Activated naive CD4-positive, alpha-beta T cell treated with anti-CD3 and anti-CD28 coated beads, Interleukin-2, amount 10 ng/mL, durations not matched to agents 7 days and 5 days (primary cell): Measurements from ENCODE around the gene U2AF2.

Source experiments
- CTCF ChIA-PET: fragments of 350-600 bp; sonication (Branson Sonifier 250); formaldehyde crosslinking; loops from one replicate; lab custom pipeline; 2021; ENCODE audit warnings: antibody characterized with exemption; lab: Charles Lee
- DNase-seq: peaks from one replicate; pipeline ENCODE4 v3.0.0-alpha.2; 2020
- H3K27ac Mint-ChIP-seq: one replicate; pipeline ENCODE4 v1.8.0; 2021; ENCODE audit warnings: mild to moderate bottlenecking, moderate library complexity, mixed read lengths
- H3K27me3 Mint-ChIP-seq: one replicate; pipeline ENCODE4 v1.8.0; 2021; ENCODE audit warnings: mild to moderate bottlenecking, mixed read lengths
- H3K36me3 Mint-ChIP-seq: one replicate; pipeline ENCODE4 v1.8.0; 2021; ENCODE audit warnings: mixed read lengths
- H3K4me1 Mint-ChIP-seq: one replicate; pipeline ENCODE4 v1.8.0; 2021; ENCODE audit warnings: mixed read lengths
- H3K4me3 Mint-ChIP-seq: one replicate; pipeline ENCODE4 v1.8.0; 2021; ENCODE audit warnings: mild to moderate bottlenecking, moderate library complexity, mixed read lengths
- H3K9me3 Mint-ChIP-seq: one replicate; pipeline ENCODE4 v1.8.0; 2021; ENCODE audit warnings: mixed read lengths

The U2AF2 gene

GRCh38 chr19:55650126-55650557, 4.7 kb upstream of the U2AF2 start:
- Mint-ChIP-seq H3K9me3 (no peaks in the 10 kb centered on the region), H3K27ac (no peak overlapping the region), H3K4me1 (peaks cover 42% of the 10 kb centered on the region), H3K27me3 (peaks cover 4% of the 10 kb centered on the region), H3K36me3 (peaks cover 8% of the 10 kb centered on the region), H3K4me3 (peak overlapping the region; percentile 43)
- CTCF ChIA-PET = interaction anchor here (1.0 to 1.1 kb wide), 2 partner anchors 12 to 18 kb away, joined by 3 to 4 read pairs; no protein-coding TSS in a partner anchor
- DNase-seq = no peak

GRCh38 chr19:55650602-55651230, 4.1 kb upstream of the U2AF2 start:
- no peaks in the 10 kb centered on the region for H3K9me3 Mint-ChIP-seq
- peak overlapping the region; percentile 44 for H3K4me3 Mint-ChIP-seq
- H3K27me3 Mint-ChIP-seq = peaks cover 4% of the 10 kb centered on the region
- peaks cover 11% of the 10 kb centered on the region for H3K36me3 Mint-ChIP-seq
- H3K4me1 Mint-ChIP-seq = peaks cover 38% of the 10 kb centered on the region
- CTCF ChIA-PET = no interaction called here
- peak overlapping the region; percentile 64 for H3K27ac Mint-ChIP-seq
- no peak for DNase-seq

GRCh38 chr19:55651236-55651635, 3.6 kb upstream of the U2AF2 start:
- Mint-ChIP-seq H3K9me3 (no peaks in the 10 kb centered on the region), H3K27me3 (peaks cover 4% of the 10 kb centered on the region)

GRCh38 chr19:55652311-55653128, 2.3 kb upstream of the U2AF2 start:
- CTCF ChIA-PET = interaction anchor here (0.7 to 1.6 kb wide), 5 partner anchors 9 to 640 kb away, joined by 3 to 23 read pairs (median 4); partner anchors contain the start of gene ZNF581
- Mint-ChIP-seq H3K27ac (peak overlapping the region; percentile 26), H3K4me1 (peaks cover 46% of the 10 kb centered on the region), H3K4me3 (peak overlapping the region; percentile 43), H3K36me3 (peaks cover 19% of the 10 kb centered on the region), H3K27me3 (peaks cover 4% of the 10 kb centered on the region), H3K9me3 (no peaks in the 10 kb centered on the region)
- DNase-seq = no peak

More at GRCh38 chr19:55651236-55651635, 3.6 kb upstream of the U2AF2 start:
- no peak for DNase-seq
- H3K36me3 Mint-ChIP-seq = peaks cover 15% of the 10 kb centered on the region
- CTCF ChIA-PET = no interaction called here
- H3K4me1 Mint-ChIP-seq = peaks cover 40% of the 10 kb centered on the region
- H3K4me3 Mint-ChIP-seq = peak overlapping the region; percentile 44
- no peak overlapping the region for H3K27ac Mint-ChIP-seq

GRCh38 chr19:55653651-55654322, 1.0 kb upstream of the U2AF2 start:
- H3K27me3 Mint-ChIP-seq = peaks cover 4% of the 10 kb centered on the region
- H3K27ac Mint-ChIP-seq = peak overlapping the region; percentile 92
- H3K36me3 Mint-ChIP-seq = peaks cover 19% of the 10 kb centered on the region
- H3K4me1 Mint-ChIP-seq = peaks cover 49% of the 10 kb centered on the region
- CTCF ChIA-PET = interaction anchor here (0.6 to 1.6 kb wide), 14 partner anchors 8 to 680 kb away, joined by 3 to 23 read pairs (median 4); partner anchors contain the start of gene ZNF581
- peak overlapping the region; percentile 78 for H3K4me3 Mint-ChIP-seq
- H3K9me3 Mint-ChIP-seq = no peaks in the 10 kb centered on the region
- peak; percentile 98 for DNase-seq

- CTCF ChIA-PET = interaction anchor here (0.6 to 1.2 kb wide), 9 partner anchors 9 to 679 kb away, joined by 3 to 7 read pairs (median 3); no protein-coding TSS in a partner anchor
- DNase-seq = peak; percentile 100
- Mint-ChIP-seq H3K4me3 (peak overlapping the region; percentile 78), H3K36me3 (peaks cover 20% of the 10 kb centered on the region), H3K27me3 (peaks cover 4% of the 10 kb centered on the region), H3K4me1 (peaks cover 48% of the 10 kb centered on the region), H3K27ac (peak overlapping the region; percentile 92), H3K9me3 (no peaks in the 10 kb centered on the region)
These were observed 440 bp upstream of the U2AF2 start for GRCh38 chr19:55654323-55654867.

- DNase-seq = no peak
- Mint-ChIP-seq H3K27me3 (peaks cover 4% of the 10 kb centered on the region), H3K9me3 (no peaks in the 10 kb centered on the region), H3K27ac (peak overlapping the region; percentile 92), H3K4me3 (peak overlapping the region; percentile 78), H3K36me3 (peaks cover 21% of the 10 kb centered on the region), H3K4me1 (peaks cover 46% of the 10 kb centered on the region)
- CTCF ChIA-PET = no interaction called here
These were observed 809 bp downstream of the U2AF2 start for GRCh38 chr19:55655648-55656040.

- peak overlapping the region; percentile 92 for H3K27ac Mint-ChIP-seq
- H3K27me3 Mint-ChIP-seq = peaks cover 4% of the 10 kb centered on the region
- H3K4me3 Mint-ChIP-seq = peak overlapping the region; percentile 78
- peaks cover 44% of the 10 kb centered on the region for H3K4me1 Mint-ChIP-seq
- no peaks in the 10 kb centered on the region for H3K9me3 Mint-ChIP-seq
- peaks cover 27% of the 10 kb centered on the region for H3K36me3 Mint-ChIP-seq
- CTCF ChIA-PET = interaction anchor here (0.8 to 1.6 kb wide), 3 partner anchors 15 to 153 kb away, joined by 3 to 7 read pairs (median 3); no protein-coding TSS in a partner anchor
- DNase-seq = no peak
These were observed 1.7 kb downstream of the U2AF2 start for GRCh38 chr19:55656552-55656951.

- DNase-seq = no peak
- H3K9me3 Mint-ChIP-seq = no peaks in the 10 kb centered on the region
- peaks cover 4% of the 10 kb centered on the region for H3K27me3 Mint-ChIP-seq
- peaks cover 33% of the 10 kb centered on the region for H3K36me3 Mint-ChIP-seq
- no peak overlapping the region for H3K27ac Mint-ChIP-seq
- peak overlapping the region; percentile 78 for H3K4me3 Mint-ChIP-seq
- CTCF ChIA-PET = interaction anchor here (0.8 to 1.6 kb wide), 3 partner anchors 14 to 152 kb away, joined by 3 to 7 read pairs (median 3); no protein-coding TSS in a partner anchor
- peaks cover 44% of the 10 kb centered on the region for H3K4me1 Mint-ChIP-seq
These were observed 2.3 kb downstream of the U2AF2 start for GRCh38 chr19:55656988-55657747.

GRCh38 chr19:55658846-55659459, 4.1 kb downstream of the U2AF2 start:
- Mint-ChIP-seq H3K9me3 (no peaks in the 10 kb centered on the region), H3K36me3 (peaks cover 49% of the 10 kb centered on the region), H3K4me3 (no peak overlapping the region), H3K27me3 (no peaks in the 10 kb centered on the region), H3K27ac (no peak overlapping the region), H3K4me1 (peaks cover 42% of the 10 kb centered on the region)
- no peak for DNase-seq
- CTCF ChIA-PET = interaction anchor here (1.0 kb wide), 1 partner anchor 13 kb away, joined by 3 read pairs; no protein-coding TSS in a partner anchor

- H3K27me3 Mint-ChIP-seq = no peaks in the 10 kb centered on the region
- no peaks in the 10 kb centered on the region for H3K9me3 Mint-ChIP-seq
- DNase-seq = no peak
- H3K4me1 Mint-ChIP-seq = peaks cover 42% of the 10 kb centered on the region
- H3K36me3 Mint-ChIP-seq = peaks cover 57% of the 10 kb centered on the region
- CTCF ChIA-PET = interaction anchor here (1.0 kb wide), 1 partner anchor 12 kb away, joined by 3 read pairs; no protein-coding TSS in a partner anchor
- no peak overlapping the region for H3K4me3 Mint-ChIP-seq
- peak overlapping the region; percentile 52 for H3K27ac Mint-ChIP-seq
These were observed 5.0 kb downstream of the U2AF2 start for GRCh38 chr19:55659822-55660221.

- CTCF ChIA-PET = interaction anchor here (1.0 kb wide), 1 partner anchor 11 kb away, joined by 3 read pairs; no protein-coding TSS in a partner anchor
- H3K27ac Mint-ChIP-seq = no peak overlapping the region
- peaks cover 57% of the 10 kb centered on the region for H3K36me3 Mint-ChIP-seq
- DNase-seq = no peak
- H3K4me3 Mint-ChIP-seq = no peak overlapping the region
- no peaks in the 10 kb centered on the region for H3K27me3 Mint-ChIP-seq
- no peaks in the 10 kb centered on the region for H3K9me3 Mint-ChIP-seq
- H3K4me1 Mint-ChIP-seq = peaks cover 42% of the 10 kb centered on the region
These were observed 5.6 kb downstream of the U2AF2 start for GRCh38 chr19:55660404-55660803.
